GM18907 (cell line): Measurements from ENCODE around the gene CCDC3.
"Not testable (repeated sequence)": the region's sequence is repeated elsewhere in the genome, so short reads cannot be mapped to it uniquely, and the experiment has no call there.

Source experiments
- ATAC-seq: cut with Tn5 transposase; IDR thresholded peaks from one replicate; pipeline ENCODE4 v1.9.1; 2021; ENCODE audit warnings: mild to moderate bottlenecking, moderate library complexity; ENCODE audit not compliant: unreplicated experiment

The CCDC3 gene

GRCh38 chr10:12896251-12896650, 105.3 kb downstream of the CCDC3 start:
- no peak for ATAC-seq

DNA sequence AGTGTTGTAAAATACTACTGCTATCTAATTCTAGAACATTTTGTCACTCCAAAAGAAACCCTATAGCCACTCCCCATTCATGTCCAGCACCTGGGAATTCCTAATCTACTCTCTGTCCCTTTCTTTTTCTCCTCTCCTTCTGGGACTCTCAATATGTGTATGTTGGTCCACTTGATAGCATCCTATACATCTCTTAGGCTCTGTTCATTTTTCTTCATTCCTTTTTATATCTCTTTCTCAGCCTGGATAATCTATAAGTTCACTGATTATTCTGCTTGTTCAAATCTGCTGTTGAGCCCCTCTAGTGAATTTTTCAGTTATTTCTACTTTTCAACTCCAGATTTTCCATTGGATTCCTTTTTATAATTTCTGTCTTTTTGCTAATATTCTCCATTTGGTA, 108.6 kb downstream of the CCDC3 start:
- ATAC-seq: no peak

DNA sequence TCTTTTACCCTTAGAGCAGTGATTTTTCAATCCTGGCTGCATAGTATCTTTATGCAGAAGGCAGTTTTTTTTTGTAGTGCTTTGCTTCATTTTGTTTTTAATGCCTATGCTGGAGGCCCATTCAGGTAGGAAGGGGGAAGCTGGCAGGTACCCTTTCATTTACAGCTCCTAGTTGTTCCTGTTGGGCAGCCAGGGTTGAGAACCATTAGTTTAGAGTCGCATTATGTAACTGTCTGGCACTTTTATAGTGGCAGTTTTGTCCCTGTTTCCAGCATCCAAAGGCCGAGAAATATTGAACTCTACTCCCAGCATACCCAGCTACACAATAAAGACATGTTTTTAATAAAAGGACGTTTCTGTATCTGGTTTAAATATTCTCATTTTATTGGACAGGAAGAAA, 110.6 kb downstream of the CCDC3 start:
- ATAC-seq: no peak

DNA sequence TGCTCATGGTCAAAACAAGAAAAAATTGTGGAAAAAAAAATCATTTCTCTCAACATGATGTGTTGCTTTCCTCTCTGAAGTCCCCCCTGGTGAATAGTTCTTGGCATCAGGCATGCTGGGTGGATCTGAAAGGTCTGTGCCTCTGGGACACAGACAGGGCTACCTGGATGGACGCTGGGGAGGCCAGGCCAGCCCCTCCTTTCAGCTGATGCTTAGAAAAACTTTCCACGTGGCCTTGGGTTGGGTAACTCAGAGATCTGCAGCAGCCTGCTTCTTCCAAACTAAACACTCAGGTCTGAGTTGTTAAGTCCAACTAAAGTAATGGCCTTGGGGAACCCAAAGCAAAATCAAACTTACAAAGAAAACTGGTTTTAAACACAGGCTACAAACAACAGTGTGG, 113.0 kb downstream of the CCDC3 start:
- no peak for ATAC-seq

- no peak for ATAC-seq
Observed at GRCh38 chr10:12887780-12888179, 113.7 kb downstream of the CCDC3 start.

- no peak for ATAC-seq
Observed at GRCh38 chr10:12884851-12885250, 116.7 kb downstream of the CCDC3 start.

GRCh38 chr10:12880423-12880822, 121.1 kb downstream of the CCDC3 start:
- ATAC-seq: no peak

DNA sequence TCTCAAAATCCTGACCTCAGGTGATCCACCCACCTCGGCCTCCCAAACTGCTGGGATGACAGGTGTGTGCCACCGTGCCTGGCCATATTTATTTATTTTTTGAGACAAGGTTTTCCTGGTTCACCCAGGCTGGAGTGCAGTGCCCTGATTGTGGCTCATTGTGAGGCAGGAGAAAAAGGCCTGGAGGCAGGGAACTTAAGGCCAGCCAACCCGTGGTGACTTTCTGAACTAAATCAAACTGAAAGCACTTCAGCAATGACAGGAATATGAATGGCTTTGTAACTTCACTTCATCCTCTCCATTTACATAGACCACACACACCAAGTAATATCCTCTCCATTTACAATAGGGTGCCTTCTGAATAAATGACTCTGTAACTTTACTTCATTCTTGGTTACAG, 124.4 kb downstream of the CCDC3 start:
- no peak for ATAC-seq

DNA sequence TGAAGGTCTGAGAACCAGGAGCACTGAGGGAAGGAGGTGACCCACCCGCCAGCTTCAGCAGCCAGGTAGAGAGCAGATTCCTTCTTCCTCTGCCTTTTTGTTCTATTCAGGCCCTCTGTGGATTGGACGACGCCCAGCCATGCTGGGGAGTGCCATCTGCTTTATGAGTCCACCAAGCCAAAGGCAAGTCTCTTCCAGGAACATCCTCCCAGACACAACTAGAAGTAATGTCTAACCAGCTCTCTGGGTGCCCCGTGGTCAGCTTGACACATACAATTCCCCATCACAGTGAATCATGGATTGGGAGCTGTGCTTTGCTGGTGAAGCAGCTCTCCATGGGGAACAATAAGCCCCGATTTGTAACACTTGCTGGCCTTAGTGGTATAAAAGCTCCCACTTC, 125.2 kb downstream of the CCDC3 start:
- ATAC-seq: no peak

DNA sequence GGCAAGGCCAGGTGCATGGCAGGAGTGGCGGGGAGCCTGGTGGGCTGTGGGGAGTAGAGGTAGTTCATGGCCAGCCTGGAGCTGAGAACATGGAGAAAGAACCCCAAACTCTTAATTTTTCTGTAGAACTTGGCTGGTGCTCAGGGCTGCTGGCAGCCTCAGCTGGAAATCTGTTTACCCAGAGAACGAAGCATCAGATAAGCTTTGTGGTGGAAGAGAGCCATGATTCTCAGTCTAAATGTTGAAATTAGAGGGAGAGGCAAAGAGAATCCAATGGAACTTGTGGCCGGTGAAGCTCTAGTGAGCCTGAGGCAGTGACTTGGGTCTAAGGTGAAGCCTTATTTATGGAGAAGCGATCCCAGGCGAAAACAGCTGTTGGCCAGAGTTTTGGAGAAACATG, 126.4 kb downstream of the CCDC3 start:
- ATAC-seq: no peak

DNA sequence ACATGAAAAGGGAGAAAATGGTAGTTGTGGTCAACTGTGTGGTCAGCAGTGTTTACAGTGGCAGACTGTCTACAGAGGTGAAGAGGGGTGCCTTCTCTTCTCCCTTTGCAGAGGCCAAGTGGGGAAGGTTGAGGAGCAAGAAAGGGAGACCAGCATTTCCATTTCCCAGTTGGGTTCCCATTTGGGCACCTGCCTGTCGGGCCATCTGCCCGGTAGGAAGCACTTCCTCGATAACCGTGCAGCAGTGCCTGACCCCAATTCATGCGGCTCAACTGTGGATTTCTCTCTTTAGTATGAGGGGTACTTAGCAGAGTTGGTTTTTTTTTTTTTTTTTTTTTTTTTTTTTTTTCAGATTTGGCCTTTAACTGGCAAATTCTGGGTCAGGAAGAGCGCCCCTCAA, 127.0 kb downstream of the CCDC3 start:
- no peak for ATAC-seq

DNA sequence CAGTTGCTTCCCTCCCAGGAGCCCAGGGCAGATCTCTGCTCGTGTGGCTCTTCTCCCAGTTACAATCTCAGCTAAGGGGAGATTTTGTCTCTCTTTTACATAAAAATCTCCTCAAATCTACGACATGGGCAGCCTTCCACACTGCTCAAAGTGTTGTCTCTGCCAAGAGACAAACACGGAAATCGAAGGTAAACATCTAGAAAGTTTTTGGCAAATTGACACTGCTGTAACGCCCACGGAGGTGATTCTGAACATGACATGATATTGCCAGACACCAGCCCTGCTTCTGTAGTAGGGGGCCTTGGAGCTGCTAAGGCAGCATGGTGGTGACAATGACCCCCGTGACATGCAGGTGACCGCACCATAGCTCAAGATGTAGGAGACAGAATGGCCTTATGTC, 128.3 kb downstream of the CCDC3 start:
- ATAC-seq: no peak

DNA sequence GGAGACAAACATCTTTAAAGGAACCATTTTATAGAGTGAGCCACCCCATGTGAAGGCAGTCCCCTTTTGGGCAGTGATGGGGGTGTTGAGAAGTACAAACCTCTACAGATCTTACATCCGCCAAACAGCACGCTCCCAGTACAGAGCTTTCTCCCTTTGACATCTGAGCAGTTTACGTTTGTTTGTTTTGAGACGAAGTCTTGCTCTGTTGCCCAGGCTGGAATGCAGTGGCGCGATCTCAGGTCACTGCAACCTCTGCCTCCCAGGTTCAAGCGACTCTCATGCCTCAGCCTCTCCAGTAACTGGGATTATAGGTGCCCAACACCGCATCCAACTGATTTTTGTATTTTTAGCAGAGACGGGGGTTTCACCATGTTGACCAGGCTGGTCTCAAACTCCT, 128.9 kb downstream of the CCDC3 start:
- no peak for ATAC-seq

DNA sequence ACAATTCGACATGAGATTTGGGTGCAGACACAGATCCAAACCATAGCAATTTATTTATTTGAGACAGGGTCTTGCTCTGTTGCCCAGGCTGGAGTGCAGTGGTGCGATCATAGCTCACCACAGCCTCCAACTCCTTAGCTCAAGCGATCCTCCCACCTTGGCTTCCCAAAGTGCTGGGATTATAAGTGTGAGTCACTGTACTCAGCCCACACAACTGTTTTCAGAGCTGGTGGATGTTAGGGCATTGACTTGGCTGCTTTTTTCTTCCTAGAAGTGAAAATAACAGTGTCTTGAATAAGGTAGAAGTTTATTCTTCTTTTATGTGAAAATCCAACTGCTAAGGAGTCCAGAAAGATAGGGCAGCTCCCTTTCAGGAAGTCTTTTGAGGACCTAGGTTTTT, 132.1 kb downstream of the CCDC3 start:
- no peak for ATAC-seq

DNA sequence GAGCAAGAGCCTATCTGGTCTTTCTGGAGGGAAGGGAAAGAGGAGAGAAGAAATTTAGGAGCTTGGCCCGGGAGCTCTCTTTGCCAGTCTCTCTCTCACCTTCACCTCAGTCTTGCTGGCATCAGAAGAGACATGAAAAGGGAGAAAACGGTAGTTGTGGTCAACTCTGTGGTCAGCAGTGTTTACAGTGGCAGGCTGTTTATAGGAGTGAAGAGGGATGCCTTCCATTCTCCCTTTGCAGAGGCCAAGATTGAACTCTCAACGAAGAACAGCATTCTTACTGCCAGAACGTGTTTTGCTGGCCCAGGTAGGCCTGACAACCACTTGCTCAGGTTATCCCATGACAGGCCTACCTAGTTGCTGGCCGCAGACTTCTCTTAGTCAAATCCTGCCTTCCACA, 133.3 kb downstream of the CCDC3 start:
- no peak for ATAC-seq

DNA sequence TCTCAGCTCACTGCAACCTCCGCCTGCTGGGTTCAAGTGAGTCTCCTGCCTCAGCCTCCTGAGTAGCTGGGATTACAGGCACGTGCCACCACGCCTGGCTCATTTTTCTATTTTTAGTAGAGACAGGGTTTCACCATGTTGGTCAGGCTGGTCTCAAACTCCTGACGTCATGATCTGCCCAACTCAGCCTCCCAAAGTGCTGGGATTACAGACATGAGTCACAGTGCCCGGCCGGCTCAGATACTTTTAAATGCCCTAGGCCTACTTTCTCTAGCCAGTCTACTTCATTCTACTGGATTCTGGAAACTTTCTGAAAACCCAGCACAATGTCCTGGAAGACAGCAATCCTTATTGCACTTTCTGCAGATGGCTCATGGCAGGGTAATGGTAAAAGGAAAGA, 136.0 kb downstream of the CCDC3 start:
- ATAC-seq: not testable (repeated sequence)

- no peak for ATAC-seq
Observed at GRCh38 chr10:12862459-12862858, 139.1 kb downstream of the CCDC3 start.

DNA sequence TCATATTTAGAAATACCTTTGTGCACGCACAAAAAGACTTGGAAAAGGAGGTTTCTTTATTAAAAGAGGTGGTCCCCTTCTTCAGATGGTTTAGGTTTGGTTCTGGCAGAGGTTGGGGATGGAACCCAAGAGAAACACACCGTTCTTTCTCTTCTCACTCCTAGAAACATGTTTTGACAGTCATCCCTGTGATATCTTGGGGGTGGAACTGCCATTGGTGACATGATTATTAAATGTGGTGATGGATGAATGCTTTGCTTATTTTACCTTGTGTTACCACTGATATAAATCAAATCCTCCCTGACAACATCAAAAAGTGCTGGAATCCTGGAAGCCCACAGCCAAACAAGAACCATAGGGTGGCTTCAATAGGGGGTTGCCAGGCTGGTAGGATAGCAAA, 146.5 kb downstream of the CCDC3 start:
- no peak for ATAC-seq

DNA sequence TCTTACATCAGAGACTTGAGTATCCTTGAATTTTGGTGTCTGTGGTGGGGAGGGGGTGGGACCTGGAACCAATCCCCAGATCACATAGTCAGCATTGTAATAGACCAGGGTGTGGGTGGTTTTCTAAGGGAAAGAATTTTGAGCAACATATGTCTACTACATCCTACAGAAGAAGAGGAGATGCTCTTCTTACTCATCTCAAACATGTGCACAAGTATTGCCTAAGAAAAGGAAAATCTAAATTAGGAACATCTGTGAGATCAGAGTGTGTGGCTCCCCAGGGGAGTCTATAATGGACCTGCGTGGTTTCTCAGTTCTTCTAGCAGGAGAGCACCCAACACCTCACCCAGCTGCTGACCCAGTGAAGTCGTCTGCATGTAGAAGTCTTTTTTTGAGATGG, 148.8 kb downstream of the CCDC3 start:
- ATAC-seq: no peak

GRCh38 chr10:12849319-12850181, 152.0 kb downstream of the CCDC3 start:
- ATAC-seq: no peak

DNA sequence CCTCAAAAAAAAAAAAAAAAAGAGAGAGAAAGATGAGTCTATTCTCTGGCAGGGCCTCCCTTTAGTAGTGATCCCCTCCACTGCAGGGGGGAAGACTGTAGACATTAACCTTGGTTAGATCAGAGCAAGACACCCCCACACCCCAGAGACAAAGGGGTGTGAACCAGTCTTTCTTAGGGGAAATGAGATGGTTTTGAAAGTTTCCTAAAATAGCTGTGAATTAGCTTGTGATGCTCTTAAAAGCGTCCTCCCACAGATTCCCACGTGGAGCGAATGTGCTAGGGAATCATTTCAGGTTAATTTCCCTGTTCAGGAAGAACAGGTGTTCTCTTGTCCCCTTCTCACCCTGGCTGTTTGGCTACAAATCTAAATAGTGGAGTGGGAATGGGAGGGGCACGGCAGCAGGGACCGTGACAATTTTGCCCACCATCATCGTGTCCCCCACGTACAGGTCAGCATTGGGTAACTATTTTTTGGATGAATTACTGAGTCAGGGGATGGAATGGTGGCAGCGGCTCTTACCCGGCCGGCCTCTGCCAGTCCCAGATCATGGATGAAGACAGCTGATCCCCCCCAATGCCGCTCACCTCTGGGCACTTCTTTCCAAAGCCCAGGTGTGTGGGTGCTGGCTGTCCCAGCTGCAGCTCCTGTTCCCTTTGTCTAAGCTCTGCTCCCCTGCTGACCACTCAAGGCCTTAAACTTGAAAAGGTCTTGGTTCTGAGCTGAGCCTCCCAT, 152.9 kb downstream of the CCDC3 start:
- ATAC-seq: no peak

DNA sequence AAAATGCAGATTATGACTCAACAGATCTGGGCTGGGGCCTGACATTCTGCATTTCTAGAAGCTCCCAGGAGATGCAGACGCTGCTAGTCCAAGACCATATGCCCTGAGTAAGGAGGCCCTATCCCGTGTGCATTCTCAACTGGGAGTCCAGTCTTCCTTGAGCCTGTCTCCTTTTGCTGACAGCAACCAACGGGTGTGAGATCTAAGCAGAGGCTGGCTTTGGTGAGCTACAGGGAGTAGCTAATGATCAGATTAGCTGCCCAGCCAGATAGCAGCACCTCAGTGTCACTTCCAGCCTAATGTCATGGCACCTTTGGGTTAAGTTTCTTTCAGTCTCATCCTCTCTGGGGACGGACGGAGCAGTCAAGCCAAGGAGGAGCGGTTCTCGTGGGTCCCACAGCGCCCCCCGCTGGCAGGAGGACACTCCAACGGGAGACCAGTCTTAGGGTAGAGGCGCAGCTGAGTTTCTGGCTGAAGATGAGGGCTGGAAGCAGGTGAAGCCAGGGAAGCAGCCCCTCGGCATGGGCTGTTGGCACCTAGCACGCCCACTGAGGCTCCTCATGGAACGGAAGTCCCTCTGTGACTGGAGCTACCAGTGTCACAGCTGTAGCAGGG, 154.0 kb downstream of the CCDC3 start:
- no peak for ATAC-seq
